KBM-7 (cell line): ENCODE data around the gene ICAM2.
"Not testable (repeated sequence)": the region's sequence is repeated elsewhere in the genome, so short reads cannot be mapped to it uniquely, and the experiment has no call there.

Source experiments
- DNase-seq: peaks from one replicate; pipeline ENCODE4 v3.0.0-alpha.2; 2015
- in situ Hi-C: fragments of 300-500 bp; cut with MboI; formaldehyde crosslinking; loops from 2 replicates; pipeline ENCODE4 v1.14.3; 2020; ENCODE audit warnings: low sequenced_read_pairs, low pct_unique_long_range_greater_than_20kb, mixed read lengths

Gene ICAM2

DNA sequence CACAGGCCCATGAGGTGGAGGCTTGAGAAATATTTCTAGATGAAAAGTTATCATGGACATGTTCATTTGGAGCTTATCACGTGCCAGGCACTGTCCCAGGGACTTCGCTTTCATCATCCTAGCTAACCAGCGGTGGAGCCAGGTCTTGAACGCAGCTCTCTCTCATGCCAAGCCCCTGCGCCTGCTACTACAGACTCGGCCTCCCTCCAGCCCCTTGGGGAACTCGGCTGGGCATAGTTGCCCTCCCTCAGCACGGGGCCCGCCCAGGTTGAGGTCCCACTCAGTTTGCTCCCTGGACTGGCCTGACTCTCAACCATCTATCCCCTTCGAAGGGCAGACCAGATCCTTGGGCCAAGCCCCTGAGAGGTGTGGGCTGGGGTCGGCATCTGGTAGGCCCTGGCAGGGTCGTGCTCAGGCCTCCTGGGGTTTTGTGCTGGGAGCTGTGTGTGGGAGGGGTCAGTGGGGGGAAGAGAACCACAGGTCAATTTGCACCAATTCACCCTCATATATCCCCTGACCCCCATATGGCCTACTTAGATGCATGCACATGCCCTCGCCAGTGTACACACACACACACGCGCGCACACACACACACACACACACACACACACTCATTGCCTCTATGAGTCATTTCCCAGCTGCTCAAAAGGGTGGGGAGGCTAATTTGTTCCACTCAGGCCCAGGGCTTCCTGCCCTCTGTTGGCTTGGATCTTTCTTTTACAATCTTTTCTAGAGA is 35.6 kb downstream of the ICAM2 start:
- DNase-seq: peak; percentile 79

DNA sequence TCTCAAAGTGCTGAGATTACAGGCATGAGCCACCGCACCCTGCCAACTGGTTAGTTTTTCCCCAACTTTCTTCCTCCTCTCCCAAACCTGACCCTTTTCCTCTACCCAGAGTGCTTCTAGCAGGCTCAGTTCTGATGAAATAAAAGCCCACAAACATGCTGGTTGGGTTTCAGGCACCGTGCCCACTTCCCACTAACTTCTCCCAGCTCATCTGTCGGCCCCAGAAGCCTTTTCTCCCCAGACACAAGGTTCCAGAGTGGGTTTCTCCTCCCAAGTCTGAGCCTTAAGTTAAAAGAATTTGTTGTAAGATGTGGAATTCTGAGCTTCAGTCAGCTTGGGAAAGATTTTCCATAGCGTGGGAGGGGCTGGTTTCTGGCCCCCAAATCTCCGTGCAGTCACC is 36.2 kb downstream of the ICAM2 start:
- in situ Hi-C loops: no loop called here
- no peak for DNase-seq

More for the DNA sequence above, 35.6 kb downstream of the ICAM2 start:
- in situ Hi-C loops: no loop called here

DNA sequence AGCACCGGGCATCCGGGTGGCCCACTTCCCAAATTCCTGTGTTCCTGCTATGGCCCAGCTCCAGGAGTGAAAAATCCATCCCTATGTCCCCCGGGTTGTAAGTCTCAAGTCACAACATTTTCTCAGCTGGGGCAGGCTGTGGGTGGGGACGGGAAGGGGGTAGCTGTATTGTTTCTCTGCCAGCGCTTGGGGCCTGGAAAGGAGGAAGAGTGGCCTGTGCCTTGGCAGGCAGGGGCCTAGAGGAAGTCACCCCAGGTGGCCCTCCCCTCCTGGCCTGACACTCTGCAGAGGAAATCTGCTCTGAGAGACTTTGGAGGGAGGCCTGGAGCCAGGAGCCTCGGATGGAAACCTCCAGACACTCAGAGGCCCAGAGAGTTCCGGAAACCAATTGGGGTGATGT is 37.1 kb downstream of the ICAM2 start:
- in situ Hi-C loops: no loop called here
- DNase-seq: peak; percentile 68

DNA sequence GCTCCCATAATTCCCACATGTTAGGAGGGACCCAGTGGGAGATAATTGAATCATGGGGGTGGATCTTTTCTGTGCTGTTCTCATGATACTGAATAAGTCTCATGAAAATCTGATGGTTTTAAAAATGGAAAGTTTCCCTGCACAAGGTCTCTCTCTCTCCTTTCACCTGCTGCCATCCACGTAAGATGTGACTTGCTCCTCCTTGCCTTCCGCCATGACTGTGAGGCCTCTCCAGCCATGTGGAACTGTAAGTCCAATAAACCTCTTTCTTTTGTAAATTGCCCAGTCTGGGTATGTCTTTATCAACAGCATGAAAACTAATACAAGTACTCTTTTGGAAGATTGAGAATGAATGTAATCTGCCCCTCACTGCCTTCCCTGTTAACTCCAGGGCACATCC is 37.8 kb downstream of the ICAM2 start:
- DNase-seq, in situ Hi-C loops: not testable (repeated sequence)

DNA sequence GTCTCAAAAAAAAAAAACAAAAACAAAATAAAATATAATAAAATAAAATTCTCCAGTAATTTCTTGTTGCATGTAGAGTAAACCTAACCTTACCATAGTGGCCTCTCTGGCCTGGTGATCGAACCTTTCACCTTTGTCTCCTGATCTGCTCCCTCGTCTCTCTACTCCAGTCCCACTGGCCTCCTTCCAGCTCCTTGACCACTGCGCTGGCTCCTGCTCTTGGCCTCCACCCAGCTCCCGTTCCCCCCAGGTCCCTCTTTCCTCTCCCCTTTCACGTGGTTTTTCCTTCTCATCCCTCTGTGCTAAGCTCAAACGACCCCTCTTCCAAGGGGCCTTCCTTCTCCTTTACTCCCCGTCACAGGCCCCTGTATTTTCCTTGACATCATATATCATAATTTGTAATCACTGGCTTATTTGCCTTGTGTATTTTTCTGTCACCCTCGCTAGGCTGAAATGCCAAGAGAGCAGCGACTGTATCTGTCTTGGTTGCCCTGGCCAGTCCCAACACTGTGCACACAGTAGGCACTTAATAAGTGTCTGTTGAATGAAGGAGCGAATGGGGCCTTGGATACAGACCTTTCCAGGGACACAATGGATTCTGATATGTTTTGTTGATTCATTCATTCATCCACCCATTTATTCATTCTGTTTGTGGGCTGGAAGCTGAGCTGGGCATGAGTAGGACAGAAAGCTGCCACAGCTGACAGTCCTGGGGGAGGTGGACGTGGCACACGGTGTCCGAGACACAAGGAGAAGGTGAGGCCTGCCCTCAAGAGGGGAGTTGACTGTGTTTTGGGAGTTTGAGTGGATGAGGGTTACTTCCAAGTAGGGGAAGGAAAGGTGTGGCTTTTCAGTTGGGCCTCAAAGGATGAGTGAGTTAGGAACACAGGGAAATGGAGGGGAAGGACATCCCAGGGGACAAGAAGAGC is 41.9 kb downstream of the ICAM2 start:
- no peak for DNase-seq
- in situ Hi-C loops: no loop called here

DNA sequence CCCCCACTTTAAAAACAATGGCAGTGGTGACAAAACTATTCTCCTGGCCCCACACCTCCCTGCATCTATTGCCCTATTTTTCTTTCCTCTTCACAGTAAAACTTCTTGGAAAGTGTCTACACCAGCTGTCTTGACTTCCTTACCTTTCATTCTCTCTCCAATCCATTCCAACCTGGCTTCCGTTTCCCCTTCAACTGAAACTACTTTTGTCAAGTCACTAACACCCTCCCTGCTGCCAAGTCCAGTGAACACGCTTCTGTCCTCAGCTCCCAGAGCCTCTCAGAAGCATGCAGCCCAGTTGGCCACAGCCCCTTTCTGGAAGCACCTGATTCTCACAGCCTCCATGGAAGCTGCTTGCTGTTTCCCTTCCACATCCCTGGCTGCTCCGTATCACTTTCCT is 43.7 kb downstream of the ICAM2 start:
- no peak for DNase-seq
- in situ Hi-C loops: no loop called here

DNA sequence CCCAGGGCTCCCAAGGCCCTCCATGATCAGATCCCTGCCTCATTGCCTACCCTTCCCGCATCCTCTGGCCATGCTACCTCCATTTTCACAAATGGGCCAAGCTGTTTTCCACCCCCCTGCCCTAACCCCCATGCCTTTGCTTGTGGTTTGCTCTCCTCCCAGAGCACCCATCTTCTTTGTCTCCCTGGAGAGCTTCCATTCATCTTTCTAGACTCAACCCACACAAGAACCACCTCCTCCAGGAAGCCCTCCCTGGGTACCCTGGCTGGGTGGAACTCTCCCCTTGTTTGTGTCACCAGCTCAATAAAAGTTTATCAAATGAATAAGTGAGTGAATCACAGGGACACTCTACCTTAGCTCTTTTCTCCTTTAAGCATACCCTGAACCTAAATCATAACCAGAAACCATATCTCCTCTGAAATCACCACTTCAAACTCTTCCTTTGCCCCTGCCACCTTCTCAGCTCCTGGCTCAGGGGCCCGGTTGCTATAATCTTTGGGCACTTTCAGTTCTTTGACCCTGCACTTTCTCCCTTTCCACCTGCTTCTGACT is 44.8 kb downstream of the ICAM2 start:
- DNase-seq: no peak
- in situ Hi-C loops: no loop called here

DNA sequence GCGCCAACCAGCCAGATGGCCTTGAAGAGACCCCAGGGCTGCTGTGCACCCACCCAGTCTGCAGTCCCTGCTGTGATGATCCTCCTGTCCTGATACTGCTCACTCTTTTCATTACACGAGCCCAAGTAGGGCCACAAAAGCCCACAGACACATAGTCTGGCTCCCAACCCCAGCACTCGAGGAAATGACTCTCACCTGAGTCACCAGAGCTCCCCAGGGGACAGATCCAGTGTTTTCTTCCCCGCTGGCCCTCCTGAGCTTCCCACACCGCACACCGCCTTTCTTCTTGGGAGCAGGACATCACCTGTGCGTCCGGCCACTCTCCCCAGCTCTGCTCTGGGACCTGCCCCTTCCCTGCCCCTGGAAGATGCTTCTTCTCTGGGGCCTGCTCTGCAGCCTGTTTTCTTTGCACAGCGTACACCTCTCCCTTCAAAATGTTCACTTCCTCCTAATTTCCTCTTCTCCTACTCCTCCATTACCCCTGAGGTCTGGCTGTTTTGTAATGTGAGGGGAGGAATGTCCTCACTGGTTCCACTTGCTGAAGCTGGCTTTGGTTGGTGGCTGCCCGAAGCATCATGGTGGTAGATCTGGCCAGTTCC is 45.7 kb downstream of the ICAM2 start:
- in situ Hi-C loops: no loop called here
- no peak for DNase-seq

DNA sequence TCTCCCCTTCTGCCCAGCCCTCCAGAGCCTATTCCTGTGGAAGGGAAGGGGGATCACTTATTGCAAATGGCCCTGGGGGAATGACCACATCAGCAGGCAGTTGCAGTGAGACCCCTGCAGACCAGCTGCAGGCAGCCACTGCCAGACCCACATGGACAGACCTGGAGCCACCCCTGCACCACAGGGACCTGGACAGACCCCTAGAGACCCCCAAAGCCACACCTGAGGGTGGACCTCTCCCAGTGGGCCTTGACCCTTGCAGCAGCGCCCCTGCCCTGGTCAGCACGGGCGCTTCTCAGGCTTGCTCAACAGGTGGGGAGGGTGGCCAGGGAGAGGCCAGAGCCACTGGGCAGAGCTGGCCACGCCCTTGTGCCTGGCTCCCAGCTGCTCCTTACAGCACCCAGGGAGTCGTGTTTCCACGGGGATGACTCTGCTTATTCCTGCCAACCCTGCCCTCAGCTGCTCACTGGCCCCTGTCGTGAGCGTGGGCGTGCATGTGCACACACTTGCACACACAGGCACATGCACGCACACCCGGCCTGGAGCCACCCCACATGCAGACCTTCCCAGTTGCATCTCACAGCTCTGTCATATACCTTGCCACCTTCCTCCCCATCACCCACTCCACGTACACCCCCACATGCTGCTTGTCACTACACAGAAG is 46.4 kb downstream of the ICAM2 start:
- DNase-seq: no peak
- in situ Hi-C loops: no loop called here

DNA sequence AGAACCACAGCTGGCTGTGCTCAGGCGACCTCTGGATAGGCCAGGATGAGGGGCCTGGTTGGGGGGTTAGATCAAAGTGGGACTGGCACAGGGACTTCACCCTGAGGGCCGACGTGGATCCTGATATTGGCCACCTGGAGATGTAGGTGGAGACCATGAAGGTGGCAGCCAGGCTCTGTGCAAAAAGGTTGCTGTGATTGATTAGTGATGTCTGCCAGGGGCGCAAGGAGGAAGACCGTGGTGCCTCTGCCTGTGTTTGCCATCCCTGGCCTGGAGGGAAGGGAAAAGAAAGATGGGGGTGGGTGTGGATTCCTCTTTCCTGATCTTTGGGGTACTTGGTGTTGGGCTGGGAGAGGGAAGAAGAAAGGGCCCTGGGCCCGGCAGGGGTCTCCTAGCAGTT is 47.2 kb downstream of the ICAM2 start:
- DNase-seq: no peak
- in situ Hi-C loops: no loop called here

DNA sequence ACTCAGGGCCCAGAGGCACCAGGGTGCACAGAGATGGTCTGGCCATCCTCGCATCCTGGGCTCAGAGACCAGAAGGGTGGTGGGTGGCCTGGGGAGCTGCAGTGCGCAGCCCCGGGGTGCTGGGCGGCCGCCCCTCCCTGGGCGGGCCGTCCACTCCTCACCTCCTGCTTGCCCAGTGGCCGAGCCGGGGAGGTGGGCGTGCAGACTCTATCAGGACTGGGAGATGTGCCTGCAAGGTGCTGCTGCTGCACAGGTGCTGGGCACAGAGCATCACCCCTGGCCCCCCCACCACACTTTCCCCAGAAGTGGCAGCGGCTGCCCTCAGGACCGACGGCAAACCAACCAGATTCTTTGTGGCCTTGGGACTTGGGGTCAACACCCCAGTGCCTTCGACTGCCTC is 47.6 kb downstream of the ICAM2 start, which contains the start of gene SCN4A:
Gene SCN4A (minus strand): TSS at position 123 of the 400 bp plus-strand sequence. CDS start 77 bp downstream, at position 46.
- DNase-seq: no peak
- in situ Hi-C loops: no loop called here

DNA sequence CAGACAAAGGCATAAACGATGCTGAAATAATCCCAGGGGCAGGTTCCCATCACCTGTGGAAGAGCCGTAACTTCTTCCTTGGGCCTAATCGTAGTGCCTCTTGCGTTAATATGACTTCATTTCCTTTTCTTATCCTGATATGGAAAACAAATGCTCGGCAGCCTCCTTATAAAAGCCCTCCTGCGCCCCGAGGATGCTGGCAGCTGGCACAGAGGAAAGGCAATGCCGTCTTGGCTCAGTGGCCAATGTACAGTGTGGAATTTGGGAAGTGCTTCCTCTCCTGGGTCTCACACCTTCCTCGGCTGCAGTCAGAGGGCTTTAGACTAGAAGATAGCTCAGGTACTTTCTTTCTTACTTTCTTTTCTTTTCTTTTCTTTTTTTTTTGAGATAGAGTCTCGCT is 51.2 kb downstream of the ICAM2 start:
- DNase-seq: no peak
- in situ Hi-C loops: no loop called here

DNA sequence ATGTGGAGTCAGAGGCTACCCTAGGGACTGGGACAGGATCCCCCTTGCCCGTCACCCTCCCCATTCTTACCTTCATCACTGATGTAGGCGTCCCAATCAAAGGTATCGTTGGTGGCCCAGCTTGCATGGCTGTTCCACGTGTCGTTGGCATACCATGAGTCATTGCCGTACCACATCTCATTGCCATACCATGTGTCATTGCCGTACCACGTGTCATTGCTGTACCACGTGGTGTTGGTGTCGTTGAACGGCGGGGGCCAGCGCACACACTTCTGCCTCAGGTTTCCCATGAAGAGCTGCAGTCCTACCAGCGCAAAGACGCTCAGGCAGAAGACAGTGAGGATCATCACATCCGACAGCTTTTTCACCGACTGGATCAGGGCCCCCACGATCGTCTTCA is 52.5 kb downstream of the ICAM2 start:
- no peak for DNase-seq
- in situ Hi-C loops: no loop called here

DNA sequence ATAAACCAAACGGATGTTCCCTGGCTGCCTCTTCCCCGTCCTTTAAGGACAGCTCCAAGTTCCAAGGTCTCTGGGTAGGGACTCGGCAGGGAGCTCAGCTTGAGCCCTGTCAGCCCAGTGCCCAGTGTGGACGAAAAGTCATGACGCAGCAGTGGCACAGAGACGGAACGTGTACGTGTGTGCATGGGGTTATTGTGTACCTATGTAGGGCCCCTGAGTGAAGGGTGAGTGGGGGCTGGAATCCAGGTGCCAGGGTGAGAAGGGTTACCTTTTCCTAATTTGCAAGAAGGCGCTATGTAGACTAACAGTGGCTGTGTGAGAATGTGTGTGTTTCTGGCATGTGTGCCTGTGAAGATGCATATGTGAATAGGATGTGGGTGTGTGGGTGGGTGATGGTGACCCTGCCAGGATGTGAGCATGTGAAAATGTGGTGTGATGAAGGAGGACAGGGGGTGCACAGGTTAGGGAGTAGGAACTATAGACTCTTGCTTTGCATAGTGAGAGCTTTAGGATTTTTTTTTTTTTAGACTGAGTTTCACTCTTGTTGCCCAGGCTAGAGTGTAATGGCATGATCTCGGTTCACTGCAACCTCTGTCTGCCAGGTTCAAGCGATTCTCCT is 53.7 kb downstream of the ICAM2 start:
- in situ Hi-C loops: no loop called here

DNA sequence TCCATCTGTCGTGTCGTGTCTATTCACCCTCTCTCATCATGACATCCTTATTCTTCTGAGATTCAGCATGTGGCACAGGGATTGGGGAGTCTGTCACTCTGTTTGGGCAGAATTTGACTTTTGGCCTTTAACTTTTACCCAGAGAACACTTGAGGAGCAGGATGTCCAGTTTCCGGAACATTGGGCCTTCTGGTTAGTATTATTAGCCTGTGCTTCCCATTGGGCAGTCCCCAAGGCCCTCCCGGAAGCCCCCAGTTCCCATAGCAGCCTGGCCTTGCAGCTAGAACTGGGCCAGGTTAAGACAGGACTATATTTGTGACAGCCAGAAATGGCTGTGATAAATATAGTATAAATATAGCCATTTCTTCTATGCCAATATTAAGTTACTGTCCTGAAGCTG is 57.3 kb downstream of the ICAM2 start:
- DNase-seq: no peak
- in situ Hi-C loops: no loop called here

More for the DNA sequence above, 53.7 kb downstream of the ICAM2 start:
- no peak for DNase-seq

DNA sequence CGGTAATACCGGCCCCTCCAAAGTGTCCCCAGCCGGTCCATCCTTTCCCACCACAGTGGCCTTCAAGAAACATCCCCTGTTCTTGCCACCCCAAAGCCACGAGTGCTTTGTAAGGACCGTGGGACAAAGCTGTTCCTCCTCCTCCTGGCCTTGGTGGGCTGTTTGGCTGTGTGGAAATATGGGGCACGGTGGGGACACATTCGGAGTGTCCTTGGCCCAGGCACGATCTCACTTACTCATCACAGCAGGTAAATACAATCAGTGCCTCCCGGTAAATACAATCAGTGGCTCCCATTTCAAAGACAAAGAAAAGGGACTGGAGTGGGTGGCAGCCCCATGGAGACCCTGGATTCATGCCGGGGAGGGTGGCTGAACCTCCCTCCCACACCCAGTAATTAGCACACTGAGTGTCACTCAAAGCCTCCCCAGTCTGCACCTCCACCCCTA is 58.1 kb downstream of the ICAM2 start:
- in situ Hi-C loops: no loop called here
- no peak for DNase-seq

DNA sequence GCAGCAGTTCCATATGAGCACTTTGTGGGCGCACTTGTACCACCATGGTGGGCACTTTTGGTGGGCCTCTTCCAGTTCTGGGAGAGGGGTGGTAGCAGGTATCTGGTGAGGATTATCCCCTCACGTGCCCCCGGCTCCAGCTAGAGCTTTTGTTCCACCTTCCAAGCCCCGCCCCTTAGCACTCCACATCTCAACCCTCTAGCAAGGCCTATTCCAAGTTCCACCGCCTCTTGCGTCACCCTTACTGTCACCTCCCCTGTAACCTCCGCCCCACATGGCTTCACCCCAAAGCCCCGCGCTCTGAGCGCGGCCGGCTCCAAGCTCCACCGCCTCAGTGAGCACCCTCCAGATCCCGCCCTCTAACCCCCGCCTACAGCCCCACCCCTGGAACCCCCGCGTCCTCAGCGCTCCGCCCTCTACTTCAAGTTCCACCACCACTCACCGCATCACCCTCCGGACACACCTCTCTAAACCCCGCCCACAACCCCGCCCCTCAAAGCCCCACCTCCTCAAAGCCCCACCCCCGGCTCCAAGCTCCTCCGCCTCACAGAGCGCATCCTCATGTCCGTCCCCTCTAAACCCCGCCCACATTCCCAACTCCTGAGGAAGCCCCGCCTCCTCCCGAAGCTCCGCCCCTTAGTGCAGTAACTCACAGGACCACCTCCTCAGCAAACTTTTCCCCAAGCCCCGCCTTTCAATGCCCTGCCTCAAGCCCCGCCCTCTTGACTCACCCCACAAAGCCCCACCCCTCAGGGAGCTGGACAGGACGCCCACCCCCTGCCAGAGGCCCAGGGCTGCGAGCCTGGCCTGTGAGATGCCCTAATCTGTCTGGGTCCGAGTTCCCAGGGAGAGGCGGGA is 58.8 kb downstream of the ICAM2 start:
- no peak for DNase-seq
- in situ Hi-C loops: no loop called here

DNA sequence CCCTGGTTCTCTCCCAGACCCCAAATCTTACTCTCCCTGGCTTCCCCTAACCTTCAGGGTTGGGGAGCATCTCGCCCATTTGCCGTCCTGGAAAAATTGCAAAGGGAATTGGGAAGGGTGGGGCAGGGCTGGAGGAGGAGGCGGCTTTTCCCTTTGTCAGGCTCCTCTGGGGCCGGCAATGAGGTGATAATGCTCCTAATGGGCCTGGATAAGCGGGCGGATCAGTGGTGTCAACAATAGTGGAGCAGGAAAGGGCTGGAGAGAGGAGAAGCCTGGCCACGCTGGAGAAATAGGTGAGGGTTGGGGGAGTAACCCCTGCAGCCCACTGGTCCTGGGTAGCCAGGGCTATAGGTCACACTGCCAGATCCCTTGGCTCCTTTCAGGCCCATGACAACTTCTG is 60.0 kb downstream of the ICAM2 start:
- in situ Hi-C loops: no loop called here
- DNase-seq: no peak
